Mucosa of stomach (tissue), 1 donor: ENCODE measurements around the gene NTF3.

Source experiments
- H3K27me3 ChIP-seq: one replicate; pipeline ENCODE4 v1.7.0; 2013; ENCODE audit warnings: mild to moderate bottlenecking, low read length; ENCODE audit not compliant: control insufficient read depth, insufficient read depth
- H3K36me3 ChIP-seq: one replicate; pipeline ENCODE4 v1.7.0; 2013; ENCODE audit warnings: low read length; ENCODE audit not compliant: control insufficient read depth, insufficient read depth
- H3K4me1 ChIP-seq: one replicate; pipeline ENCODE4 v1.7.0; 2013; ENCODE audit warnings: mild to moderate bottlenecking, low read length; ENCODE audit not compliant: control insufficient read depth, insufficient read depth
- H3K4me3 ChIP-seq: one replicate; pipeline ENCODE4 v1.7.0; 2013; ENCODE audit warnings: low read length
- H3K9ac ChIP-seq: one replicate; pipeline ENCODE4 v1.7.0; 2013; ENCODE audit warnings: mild to moderate bottlenecking, low read length, moderate library complexity
- H3K9me3 ChIP-seq: one replicate; pipeline ENCODE4 v1.7.0; 2013; ENCODE audit warnings: mild to moderate bottlenecking, low read length, moderate library complexity; ENCODE audit not compliant: control insufficient read depth
- donor health status: Pancreatic carcinoma.

Gene NTF3

DNA sequence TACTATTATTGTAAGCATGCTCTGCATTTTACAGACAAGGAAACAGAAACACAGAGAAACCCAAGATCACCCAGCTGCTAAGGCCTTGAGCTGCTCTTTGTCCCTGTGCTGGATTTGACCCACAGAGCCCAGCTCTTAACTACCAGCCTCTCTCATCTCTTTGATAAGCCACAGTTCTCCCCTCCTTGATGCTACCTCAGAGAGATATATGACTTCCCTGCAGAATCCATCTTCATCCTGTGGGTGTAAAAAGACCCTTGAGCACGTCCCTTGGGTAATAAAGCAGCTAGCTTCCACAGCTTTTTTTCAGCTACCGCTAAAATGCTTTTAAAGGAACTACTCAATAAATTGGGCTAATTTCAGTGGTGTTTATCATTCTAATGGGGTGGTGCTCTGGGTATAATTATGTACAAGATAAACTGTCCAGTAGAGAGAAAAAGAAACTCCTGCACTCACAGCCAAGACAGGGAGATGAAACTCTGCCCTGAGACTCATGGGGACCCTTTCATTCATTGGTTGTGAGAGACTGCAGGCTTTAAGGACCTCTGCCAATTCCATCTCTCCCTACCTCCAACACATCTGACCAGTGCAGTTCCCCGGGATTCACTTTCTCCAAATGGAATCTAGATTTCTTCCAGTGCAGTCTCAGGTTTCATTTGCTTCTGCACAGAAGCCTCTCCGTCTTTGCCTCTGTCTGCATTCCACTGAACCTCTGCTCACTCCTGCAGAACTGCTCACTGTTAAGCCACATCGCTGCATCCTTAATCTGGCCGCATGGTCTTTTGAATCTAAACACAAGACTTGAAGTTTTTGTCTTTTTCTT, 24.7 kb upstream of the NTF3 start:
- Histone ChIP-seq H3K4me1 (no peaks in the 10 kb centered on the region), H3K9ac (no peak overlapping the region), H3K9me3 (no peaks in the 10 kb centered on the region), H3K27me3 (no peaks in the 10 kb centered on the region), H3K36me3 (no peaks in the 10 kb centered on the region), H3K4me3 (no peak overlapping the region)

DNA sequence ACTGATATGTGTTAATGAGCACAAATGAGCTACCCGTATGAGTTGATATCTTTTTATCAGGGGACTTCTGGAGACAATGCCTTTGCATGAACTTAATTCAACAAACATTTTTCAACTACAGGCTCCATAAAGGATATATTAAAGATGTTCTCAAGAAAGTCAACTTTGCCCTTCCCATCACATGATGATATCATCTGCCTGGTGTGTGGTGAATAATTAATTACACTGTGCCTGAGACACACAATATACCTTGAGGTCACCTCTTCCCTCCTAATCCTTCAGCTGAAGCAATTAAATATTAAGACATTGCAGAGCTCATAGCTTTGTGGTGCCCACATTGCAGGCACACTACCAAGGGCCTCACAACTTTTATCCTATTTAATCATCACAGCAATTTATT, 22.3 kb upstream of the NTF3 start:
- Histone ChIP-seq H3K27me3 (no peaks in the 10 kb centered on the region), H3K9me3 (no peaks in the 10 kb centered on the region), H3K4me1 (no peaks in the 10 kb centered on the region), H3K9ac (no peak overlapping the region), H3K36me3 (no peaks in the 10 kb centered on the region), H3K4me3 (no peak overlapping the region)

DNA sequence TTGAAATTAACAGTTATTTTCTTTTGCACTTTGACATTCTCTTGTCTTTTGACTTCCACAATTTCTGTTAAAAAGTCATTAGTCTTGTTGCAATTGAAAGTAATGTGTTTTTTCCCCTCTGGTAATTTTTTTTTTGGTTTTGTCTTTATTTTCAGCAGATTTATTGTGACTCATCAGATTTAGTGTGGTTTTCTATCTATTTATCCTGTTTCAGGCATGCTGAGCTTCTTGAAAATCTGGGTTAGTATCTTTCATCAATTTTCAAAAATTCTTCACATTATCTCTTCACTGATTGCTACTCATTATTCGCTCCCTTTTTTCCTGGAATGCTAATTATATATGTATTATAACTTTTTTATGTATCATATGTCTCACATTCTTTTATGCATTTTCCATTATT, 15.3 kb upstream of the NTF3 start:
- Histone ChIP-seq H3K27me3 (no peaks in the 10 kb centered on the region), H3K36me3 (no peaks in the 10 kb centered on the region), H3K9ac (no peak overlapping the region), H3K4me3 (no peak overlapping the region), H3K4me1 (no peaks in the 10 kb centered on the region), H3K9me3 (no peaks in the 10 kb centered on the region)

DNA sequence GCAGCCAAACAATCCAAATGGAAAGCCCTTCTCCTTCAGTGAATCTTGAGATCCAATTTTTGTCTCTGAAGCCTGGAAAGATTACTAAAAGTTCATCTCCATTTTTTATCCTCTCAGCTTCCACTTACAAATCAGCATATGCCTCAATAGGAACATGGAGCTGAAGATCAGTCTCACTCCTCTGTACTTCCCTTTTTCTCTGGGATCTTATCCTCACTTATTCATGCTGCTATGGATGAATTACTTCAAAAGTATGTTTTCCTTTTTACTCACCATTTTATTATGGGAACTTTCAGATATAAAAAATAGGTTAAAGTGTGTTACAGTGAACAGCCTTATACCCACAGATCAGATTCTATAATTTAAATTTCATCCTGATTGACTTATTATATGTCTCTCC, 14.4 kb upstream of the NTF3 start:
- no peaks in the 10 kb centered on the region for H3K27me3 ChIP-seq
- H3K4me3 ChIP-seq = no peak overlapping the region
- no peaks in the 10 kb centered on the region for H3K9me3 ChIP-seq
- no peaks in the 10 kb centered on the region for H3K36me3 ChIP-seq
- H3K4me1 ChIP-seq = no peaks in the 10 kb centered on the region
- H3K9ac ChIP-seq = no peak overlapping the region

DNA sequence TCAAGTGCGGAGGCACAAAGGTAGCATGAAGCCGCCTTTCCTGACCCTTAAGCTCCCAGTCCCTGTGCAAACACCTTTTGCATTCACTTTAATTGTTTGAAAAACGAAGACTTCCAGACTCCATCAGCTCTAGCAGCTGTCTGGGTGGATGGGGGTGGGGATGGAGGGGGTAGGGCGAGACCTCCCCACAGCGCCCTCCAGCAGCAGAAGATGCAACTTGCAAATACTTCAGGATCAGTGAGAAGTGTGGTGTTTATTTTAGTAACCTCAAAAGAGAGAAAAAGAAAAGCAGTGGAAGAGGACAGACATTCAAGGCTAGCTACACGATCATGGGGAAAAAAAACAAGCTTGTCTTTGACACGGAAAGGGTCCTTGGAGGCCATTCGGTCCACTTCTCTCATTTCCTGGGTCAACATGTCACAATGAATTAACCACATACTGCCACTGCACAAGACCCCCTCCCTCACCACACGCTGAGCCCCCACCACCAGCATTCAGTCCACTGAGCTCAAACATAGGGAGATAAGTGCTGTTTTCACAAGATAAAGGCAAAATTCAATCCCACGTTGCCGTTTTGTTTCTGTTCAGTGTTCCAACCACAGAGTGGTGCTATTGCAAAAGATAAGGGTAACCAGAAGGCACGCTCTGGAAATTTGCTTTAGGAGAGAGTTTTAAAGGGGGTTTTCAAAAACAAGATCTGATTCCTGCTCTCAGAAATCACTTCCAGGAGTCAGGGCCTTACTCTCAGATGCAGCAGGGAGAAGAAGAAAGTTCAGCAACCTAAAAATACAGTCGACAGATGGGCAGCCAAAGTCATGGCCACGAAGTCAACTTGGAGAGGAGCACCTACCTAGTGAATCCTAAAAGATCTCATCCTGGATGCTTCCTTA, 3.3 kb upstream of the NTF3 start:
- H3K9me3 ChIP-seq = no peaks in the 10 kb centered on the region
- no peak overlapping the region for H3K9ac ChIP-seq
- H3K4me3 ChIP-seq = no peak overlapping the region
- no peaks in the 10 kb centered on the region for H3K36me3 ChIP-seq
- no peaks in the 10 kb centered on the region for H3K4me1 ChIP-seq
- H3K27me3 ChIP-seq = peaks cover 55% of the 10 kb centered on the region

DNA sequence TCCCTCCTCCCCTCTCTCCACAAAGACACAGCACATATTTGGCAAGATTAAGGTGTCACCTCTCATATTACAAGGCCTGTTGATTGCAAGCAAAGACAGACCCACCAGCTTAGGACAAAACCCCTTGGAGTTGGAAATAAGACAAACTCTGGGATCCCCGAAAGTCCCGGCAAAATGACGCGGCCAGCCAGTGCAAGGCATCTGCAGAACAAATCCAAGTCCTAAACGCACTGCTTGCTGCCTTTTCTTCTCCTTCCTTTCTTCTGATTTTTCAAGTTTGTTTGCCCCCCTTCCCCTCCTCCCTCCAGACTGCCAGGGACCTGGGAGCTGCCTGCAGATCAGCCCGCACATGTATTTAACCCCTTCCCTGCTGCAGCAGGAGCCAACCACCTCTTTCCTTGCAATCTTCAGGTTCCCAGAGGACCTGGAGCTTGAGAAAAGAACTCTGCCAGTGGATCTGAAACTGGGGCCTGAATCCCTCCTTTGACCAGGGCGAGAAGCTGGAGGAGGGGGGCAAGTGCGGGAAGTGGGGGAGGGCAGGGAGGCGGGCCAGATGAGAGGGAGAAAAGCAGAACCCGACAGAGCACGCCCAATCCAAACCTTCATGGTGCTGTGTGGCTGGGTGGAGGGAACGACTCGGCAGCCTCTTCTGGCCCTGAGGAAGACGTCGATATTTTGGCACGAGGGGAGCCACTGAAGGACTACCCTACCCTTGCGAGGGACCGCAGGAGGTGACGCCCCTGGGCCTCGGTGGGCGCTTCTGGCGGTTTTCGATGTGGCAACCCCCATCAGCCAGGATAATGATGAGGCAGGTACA, 2.0 kb upstream of the NTF3 start:
- Histone ChIP-seq H3K9me3 (no peaks in the 10 kb centered on the region), H3K9ac (no peak overlapping the region), H3K36me3 (no peaks in the 10 kb centered on the region), H3K4me1 (no peaks in the 10 kb centered on the region), H3K27me3 (peaks cover 68% of the 10 kb centered on the region), H3K4me3 (no peak overlapping the region)

DNA sequence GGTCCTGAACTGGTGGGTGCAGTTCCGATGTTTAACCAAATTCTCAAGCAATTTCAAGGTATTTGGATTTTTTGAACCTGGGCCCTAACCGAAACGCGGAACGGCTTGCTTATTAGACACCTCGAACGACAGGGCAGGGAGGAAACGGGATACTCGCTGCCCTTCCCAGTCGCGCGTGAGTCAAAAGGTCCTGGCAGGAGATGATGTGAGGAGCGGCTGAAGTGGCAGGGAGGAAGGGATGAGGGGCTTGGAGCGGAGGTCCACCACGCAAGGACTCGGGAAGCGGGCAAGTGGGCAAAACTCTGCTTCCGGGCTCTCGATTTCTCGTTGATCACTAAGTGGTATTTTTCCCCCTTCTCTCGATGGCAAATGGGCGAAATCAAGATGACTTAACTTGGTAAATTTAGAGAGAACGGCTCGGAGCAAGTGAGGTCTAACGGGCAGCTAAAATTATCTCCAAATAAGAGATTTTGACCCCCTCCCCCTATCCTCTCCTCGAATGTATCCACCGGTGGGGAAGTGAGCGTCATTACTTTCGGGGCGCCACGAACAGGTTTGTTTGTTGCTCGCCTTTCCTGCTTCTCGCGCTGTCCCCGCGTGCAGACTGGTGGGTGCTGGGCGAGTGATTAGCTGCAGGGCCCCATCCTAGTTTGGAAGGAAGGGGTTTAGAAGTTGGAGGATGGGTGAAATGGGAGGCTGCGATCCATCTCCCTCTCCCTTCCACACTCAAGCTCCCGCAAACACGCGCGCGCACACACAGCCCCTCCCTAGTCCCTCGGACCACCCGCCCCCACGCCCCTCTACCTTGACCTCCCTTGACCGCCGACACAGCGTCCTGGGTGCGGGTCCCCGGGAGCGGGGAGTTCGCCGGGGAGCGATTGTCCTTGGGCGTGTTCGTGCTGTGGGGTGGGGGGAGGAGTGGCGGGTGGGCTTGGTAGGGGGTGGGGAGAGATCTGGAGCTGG, 986 bp upstream of the NTF3 start:
- H3K9ac ChIP-seq = peak overlapping the region; percentile 7
- H3K36me3 ChIP-seq = no peaks in the 10 kb centered on the region
- no peaks in the 10 kb centered on the region for H3K9me3 ChIP-seq
- H3K4me1 ChIP-seq = no peaks in the 10 kb centered on the region
- peaks cover 73% of the 10 kb centered on the region for H3K27me3 ChIP-seq
- no peak overlapping the region for H3K4me3 ChIP-seq

DNA sequence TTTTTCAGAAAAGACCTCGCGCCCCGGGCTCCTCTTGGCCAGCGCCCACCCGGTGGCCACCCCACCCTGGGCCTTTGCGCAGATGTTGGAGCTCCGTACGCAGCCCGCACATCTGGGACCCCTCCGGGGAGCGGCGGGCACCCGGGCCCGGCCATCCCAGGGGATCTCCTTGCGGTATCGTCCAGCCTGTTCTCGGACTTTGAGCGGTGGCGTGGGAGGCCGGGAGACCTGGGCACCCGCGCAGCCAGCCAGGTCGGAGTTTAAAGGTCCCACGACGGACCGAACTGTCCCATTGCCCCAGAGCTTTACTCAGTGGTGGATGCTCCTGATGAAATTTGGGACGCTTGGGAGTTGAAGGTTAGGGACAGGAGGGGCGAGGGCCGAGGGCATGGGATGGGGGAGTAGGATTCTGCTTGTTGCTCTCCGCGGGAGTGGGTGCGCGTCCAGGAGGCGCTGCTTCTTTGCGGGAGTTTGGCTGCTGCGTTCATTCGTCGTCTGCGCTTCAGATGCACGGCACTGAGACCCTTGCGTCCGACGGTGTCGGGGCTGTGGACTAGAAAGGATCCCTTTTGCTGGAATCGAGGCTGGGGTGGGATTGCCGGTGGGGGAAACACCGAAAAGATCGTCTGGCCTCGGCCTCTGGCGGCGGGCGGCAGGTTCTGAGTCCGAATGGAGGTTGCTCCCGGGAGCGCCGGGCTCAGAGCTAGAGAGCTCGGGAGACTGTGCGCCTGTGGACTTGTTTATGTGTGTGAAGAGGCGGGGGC, 1.4 kb downstream of the NTF3 start:
- no peaks in the 10 kb centered on the region for H3K9me3 ChIP-seq
- no peak overlapping the region for H3K4me3 ChIP-seq
- peak overlapping the region; percentile 49 for H3K9ac ChIP-seq
- no peaks in the 10 kb centered on the region for H3K36me3 ChIP-seq
- H3K27me3 ChIP-seq = peaks cover 70% of the 10 kb centered on the region
- H3K4me1 ChIP-seq = no peaks in the 10 kb centered on the region

DNA sequence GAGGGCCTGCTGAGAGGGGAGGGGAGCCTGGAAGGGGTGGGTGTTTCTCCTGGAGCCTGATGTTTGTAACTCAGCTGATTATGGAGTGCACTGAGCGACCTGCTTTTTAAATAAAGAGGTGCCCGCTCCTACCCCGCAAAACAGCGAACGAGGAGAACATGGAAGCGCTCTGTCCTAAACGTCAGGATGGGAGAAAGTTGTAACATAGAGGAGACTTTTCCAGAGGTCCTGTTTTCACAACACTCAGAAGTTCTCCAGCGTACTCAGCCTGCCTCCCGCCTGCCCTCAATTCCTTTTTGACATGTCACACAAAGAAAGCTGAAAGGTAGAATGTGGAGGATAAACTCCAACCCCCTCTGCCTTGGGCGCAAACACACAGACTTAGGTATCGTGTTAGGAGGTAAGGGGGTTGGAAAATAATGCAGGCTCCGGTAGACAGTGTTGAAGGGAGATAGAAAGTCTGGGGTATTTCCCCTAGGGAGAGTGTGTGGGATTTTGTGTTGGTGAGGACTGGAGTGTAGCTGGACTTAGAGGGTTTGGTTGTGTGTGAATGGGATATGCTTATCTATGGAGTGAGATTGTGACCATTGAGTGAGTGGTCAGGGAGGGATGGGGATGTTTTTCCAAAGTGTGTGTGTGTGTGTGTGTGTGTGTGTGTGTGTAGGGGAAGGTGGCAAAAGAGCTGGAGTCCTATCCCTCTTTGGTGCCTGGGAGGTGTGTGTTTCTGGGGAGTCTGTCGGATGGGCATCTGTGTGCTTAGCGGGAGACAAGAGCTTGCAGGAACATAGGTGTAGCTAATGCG, 2.1 kb downstream of the NTF3 start:
- Histone ChIP-seq H3K27me3 (peaks cover 63% of the 10 kb centered on the region), H3K4me1 (peaks cover 4% of the 10 kb centered on the region), H3K4me3 (no peak overlapping the region), H3K9ac (no peak overlapping the region), H3K36me3 (no peaks in the 10 kb centered on the region), H3K9me3 (no peaks in the 10 kb centered on the region)
